ENCODE measurements around the gene CELF5.
"Not testable (repeated sequence)": the region's sequence is repeated elsewhere in the genome, so short reads cannot be mapped to it uniquely, and the experiment has no call there.

CELF5 gene

DNA sequence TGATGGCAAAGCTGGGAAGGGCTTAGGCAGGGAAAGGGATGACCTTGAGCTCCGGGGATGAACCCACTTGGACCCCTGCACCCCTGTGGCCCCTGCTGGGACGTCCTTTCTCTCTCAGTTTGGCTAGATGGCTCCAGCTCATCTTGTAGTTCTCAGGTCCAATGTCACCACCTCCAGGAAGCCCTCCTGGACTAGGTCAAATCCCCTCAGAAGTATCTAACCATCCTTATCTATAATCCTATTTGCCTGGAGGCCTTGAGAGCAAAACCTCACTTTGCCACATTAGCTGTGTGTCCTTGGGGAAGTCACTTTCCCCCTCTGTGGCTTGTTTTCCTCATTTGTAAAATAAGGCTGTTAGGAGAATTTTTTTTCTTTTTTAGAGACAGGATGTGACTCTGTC lies 99.2 kb downstream of the CELF5 start:
- DNase-seq, result no peak

DNA sequence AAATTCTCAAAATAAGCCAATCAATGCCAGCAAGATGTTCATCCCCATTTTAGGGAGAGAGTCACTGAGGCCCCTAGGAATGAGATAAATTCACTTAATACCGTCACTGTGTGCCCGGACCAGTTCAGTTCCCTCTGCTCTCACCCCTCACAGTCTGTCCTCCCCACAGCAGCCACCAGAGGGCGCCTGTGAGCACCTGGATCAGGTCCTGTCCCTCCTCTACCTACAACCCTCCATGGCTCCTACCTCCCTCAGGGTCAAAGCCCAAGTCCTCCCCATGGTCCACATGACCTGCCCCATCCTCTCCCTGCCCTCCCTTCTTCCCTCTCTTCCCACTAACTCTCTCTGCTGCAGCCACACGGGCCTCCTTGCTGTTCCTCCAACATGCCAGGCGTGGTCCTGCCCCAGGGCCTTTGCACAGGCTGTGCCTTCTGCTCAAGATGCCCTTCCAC lies 100.0 kb downstream of the CELF5 start:
- DNase-seq, result no peak

DNA sequence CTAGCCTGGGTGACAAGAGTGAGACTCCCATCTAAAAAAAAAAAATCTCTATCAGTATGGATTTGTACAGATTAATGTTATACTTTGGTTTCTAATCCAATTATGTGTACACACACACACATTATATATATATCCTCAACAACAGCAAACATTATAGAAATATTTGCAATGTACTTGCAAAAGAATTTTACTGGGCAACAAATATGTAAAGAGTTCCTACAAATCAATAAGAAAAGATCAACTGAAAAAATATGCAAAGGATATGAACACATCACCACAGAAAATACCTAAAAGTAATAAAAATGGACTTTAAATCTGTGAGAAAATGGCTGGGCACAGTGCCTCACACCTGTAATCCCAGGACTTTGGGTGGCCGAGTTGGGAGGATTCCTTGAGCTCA lies 101.0 kb downstream of the CELF5 start:
- no peak for DNase-seq

DNA sequence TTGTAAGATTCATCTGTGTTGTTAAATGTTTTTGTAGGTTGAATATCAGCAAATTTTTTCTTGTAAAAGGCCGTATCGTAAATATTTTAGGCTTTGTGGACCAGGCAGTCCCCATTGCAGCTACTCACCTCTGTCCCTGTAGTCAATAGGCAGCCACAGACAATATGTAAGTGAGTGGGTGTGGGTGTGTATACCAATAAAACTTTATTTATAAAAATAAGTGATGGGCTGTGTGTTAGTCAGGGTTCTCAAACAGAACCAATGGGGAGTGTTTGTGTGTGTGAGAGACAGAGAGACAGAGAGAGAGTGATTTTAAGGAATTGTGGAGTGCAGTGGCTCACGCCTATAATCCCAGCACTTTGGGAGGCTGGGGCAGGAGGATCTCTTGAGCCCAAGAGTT lies 104.3 kb downstream of the CELF5 start:
- no peak for DNase-seq

DNA sequence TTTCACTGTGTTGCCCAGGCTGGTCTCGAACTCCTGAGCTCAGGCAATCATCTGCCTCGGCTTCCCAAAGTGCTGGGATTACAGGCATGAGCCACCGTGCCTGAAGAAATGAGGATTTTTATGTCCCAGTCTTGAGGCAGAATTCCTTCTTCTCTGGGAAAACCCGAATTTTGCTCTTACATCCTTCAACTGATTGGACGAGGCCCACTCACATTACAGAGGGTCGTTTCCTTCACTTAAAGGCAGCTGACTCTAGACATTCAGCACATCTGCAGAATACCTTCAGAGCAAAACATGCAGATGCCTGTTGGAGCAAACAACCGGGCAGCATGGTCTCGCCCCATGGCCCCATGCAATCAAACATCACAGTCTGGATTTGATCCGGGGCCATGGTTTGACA lies 105.6 kb downstream of the CELF5 start:
- DNase-seq, result no peak

DNA sequence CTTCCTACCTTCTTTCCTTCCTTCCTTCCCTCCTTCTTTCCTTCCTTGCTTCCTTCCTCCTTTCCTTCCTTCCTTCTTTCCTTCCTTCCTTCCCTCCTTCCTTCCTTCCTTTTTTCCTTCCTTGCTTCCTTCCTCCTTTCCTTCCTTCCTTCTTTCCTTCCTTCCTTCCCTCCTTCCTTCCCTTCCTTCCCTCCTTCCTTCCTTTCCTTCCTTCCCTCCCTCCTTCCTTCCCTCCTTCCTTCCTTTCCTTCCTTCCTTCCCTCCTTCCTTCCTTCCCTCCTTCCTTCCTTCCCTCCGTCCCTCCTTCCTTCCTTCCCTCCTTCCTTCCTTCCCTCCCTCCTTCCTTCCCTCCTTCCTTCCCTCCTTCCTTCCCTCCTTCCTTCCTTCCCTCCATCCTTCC lies 107.8 kb downstream of the CELF5 start:
- DNase-seq, result not testable (repeated sequence)

DNA sequence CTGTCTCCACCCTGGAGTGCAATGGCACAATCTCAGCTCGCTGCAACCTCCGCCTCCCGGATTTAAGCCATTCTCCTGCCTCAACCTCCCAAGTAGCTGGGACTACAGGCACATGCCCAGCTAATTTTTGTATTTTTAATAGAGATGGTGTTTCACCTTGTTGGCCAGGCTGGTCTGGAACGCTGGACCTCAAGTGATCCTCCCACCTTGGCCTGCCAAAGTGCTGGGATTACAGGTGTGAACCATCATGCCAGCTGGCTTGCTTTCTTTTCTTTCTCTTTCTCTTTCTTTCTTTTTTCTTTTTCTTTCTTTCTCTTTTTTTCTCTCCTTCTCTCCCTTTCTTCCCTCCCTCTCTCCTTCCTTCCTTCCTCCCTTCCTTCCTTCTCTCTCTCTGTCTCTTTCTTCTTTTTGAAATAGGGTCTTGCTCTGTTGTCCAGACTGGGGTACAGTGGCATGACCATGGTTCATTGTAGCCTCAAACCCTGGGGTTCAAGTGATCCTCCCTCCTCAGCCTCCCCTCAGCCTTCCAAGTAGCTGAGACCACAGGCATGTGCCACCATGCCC lies 108.6 kb downstream of the CELF5 start:
- DNase-seq, result no peak

DNA sequence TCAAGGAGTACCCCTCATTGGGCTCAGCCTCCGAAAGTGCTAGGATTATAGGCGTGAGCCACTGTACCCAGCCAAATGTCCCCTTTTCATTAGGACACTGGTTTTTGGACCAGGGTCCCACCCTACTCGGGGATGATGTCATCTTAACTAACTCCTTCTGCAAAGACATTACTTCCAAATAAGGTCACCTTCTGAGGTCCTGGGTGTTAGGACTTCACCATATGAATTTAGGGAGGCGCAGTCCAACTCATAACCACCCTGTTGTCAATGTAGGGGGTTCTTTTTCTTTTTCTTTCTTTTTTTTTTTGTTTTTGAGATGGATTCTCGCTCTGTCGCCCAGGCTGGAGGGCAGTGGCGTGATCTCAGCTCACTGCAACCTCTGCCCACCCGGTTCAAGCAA lies 109.2 kb downstream of the CELF5 start:
- DNase-seq, result no peak

DNA sequence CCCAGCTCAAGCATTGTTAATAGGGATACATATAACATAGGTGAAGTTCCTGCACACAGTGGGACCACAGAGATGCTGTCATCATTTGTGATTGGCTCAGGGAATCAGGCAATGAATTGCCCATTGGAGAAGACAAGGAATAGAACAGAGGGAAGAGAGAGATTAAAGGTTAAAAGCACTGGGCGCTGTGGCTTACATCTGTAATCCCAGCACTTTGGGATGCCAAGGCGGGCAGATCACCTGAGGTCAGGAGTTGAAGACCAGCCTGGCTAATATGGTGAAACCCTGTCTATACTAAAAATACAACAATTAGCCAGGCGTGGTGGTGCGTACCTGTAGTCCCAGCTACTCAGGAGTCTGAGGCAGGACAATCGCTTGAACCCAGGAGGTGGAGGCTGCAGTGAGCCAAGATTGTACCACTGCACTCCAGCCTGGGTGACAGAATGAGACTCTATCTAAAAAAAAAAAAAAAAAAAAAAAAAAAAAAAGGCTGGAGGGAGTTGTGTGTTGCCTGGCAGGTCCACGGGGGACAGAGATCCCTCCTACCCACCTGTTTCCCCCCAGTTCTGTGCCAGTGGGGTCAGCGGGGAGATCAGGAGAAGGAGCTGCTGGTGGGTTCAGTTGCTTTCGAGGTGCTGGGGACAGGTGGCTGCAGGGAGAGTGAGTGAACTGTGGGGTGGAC lies 110.4 kb downstream of the CELF5 start:
- not testable (repeated sequence) for DNase-seq

DNA sequence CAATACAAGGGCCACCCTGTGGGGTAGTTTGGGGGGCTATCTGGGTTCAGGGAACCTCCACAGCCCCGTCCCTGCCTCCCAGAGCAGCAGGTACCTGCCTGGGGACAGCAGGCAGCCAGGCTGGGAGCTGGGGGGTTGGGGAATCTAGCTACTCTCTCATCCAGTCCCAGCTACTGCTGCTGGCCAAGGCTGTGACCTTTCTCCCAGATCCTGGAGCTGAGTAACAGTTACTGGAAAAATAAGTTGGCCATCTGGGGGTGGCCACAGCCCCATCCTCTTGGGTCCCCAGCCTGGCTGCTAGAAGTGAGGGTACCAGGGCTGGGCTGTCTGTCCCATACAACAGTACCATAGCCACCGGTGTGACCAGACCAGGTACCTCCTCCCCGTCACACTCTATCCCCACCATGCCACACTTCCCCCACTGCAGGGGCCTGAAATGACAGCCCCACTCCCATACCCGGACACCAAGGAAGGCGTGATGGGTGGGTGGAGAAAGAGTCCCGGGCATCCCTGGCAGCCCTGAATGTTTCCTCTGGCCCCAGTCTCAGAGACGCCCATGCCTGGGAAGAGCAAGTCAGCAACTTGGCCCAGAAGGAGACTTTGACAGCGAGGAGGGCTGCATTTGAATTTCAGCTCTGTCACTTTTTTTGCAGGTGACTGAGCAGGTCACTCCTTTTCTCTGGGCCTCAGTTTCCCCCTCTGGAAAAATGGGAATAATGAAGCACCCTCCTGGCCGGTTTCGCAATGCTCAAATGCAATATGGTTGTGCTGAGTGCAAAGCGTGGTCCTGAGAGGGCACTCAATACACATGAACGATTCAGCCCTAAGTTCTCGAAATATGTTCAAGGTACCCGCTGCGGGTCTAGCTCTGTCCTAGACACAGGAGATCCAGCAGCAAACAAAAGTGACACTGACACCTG lies 111.2 kb downstream of the CELF5 start:
- no peak for DNase-seq

DNA sequence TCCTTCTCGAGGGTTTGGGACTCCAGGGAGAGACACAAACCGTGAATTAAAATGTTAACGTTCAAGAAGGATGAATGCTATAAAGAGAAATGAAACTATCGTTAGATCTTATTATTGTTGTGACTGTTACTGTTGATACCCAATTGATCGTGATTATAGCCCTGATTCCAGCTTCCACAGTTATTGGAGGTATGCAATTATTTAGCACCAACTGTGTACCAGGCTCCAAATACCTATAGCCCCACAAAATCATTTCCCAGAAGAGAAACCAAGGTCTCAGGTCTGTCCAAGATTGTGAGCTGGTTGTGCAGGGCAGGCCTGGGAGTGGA lies 111.9 kb downstream of the CELF5 start:
- DNase-seq, result no peak

DNA sequence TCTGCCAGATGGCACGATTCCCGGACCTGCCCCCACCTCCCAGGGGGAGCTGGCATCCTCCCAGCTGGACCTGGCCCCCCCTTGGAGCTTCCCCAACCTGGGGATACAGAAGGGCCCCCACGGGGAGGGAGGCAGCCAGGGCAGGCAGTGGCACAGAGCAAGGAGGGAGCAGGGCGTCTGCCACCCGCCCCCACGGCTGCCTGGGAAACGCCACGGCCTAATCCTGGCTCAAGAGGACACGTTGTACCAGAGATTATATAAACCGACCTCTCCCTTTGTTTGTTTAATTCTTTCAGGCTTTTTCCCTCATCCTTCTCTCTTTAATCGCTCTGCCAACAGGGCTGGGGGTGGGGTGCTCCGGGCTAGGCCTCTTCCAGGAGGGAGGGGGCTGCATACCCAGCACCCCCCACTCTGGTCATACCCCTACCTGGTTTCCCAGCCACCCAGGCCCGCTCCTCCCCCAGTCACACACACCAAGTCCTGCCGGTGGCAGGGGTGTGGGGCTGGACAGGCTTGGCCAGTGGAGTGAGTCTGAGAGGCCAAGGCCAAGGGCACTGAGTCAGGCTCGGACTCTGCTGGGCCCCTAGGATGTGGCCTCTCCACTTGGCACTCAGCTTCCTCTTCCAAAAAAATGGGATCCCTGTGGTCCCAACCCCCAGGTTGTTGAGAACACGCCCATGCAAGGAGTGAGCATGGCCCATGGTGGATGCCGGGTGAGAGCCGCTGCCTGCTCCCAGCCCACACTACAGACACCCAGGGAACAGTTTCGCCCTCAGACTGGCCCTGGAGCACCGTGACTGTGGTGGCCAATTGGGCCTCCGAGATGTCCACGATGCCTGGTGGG lies 112.4 kb downstream of the CELF5 start:
- DNase-seq, result no peak

DNA sequence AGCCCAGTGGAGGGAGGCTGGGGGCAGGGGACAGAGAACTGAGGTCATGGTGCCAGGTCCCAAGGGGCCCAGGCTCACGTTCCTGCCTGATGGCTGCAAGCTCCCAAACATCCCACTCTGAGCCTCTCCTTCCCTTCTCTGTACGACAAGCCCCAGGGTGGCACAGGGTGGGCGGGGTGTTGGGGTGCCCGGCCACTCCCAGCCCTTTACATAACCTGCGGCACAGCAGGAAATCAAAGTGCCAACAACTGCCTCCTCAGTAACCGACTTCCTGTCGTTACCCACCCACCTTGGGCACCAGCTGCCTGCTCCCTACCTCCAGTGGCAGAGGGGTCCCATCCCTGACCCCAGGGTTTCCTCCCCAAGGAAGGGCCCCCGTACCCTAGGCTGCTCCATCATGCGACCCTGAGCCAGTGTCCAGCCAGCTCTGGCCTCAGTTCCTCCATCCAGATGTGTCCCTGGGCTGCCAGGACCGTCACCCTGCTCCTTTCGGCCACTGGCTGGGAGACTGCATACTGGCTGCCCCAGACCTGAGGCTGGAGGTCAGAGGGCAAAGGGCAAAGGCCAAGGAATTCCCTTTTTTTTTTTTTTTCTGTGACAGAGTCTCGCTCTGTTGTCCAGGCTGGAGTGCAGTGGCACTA lies 114.2 kb downstream of the CELF5 start:
- no peak for DNase-seq

DNA sequence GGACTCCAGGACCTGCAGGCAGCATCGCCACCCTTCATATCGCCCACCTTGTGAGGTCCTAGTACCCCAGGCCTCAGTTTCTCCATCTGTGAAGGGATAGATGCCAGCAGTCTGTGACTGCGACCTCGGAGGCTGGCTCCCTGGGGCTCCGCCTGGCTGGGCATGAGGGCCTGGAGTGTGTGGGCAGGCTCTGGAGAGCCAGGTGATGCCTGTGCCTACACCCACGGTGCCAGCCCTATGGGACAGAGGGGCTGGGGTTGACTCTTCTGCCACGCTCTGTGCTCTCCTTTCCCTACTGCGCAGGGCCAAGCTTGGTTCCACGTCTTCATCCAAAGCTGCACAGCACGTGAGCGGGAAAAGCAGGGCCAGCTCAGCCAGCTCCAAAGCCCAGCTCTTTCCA lies 115.9 kb downstream of the CELF5 start:
- DNase-seq, result no peak

DNA sequence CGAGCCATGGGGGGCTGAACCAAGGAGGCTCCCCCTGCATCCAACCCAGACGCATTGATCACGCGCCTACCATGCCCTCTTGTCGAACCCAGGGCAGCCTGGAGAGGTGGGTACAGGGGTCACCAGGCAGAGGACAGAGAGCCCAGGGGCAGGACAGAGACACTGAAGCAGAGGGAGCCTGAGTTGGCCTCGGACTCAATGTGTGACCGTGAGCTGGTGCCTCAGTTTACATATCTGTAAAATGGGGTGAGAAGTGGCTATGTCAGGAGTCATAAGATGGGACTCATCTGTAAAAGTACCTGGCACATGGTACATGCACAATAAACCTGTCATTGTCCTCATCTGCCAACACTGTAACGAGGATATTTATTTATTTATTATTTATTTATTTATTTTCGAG lies 117.8 kb downstream of the CELF5 start:
- DNase-seq, result no peak

DNA sequence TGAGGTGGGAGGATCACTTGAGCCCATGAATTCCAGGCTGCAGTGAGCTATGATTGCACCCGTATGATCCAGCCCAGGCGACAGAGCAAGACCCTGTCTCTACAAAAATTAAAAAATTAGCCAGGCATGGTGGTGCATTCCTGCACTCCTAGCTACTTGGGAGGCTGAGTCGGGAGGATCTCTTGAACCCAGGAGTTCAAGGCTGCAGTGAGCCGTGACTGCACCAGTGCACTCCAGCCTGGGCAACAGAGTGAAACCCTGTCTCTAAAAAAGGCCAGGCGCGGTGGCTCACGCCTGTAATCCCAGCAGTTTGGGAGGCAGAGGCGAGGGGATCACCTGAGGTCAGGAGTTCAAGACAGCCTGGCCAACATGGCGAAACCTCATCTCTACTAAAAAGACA lies 118.5 kb downstream of the CELF5 start:
- DNase-seq, result not testable (repeated sequence)

DNA sequence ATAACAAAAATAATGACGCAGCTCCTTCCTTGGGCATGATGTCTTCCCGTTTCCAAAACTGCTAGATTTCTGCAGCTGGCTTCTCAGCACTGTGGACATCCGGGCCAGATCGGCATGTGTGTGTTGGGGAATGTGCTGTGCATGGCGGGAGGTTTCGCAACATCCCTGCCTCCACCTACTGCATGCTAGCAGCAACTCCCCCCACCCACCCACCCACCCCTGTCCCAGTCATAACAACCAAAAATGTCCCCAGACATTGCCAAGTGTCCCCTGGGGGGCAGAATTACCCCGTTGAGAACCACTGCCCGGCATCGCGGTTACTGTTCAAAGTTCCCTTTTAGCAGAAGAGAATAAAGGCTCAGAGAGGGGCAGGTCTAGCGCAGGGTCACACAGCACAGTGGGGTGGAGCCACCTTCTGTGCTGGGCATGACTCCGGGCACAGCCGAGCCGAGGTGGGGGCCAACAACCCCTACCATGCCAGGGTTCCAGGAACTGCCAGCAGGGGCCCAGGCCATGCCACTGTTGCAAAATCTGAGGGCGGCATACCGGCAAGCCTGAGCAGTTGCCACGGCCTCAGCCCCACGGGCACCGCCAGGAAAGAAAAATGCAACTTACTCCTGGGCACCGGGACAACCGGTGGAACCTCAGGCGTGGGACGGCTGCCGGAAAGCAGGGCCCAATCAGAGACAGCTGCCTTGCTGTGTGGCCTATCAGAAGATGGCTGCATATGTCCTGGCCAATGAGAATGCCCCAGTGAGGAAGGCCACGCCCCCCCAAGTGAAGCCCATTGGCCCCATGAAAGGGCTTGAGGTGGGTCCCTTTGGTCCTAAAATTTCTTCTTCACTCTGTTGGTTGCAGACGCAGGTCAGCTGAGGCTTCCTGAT lies 119.4 kb downstream of the CELF5 start:
- DNase-seq, result no peak

DNA sequence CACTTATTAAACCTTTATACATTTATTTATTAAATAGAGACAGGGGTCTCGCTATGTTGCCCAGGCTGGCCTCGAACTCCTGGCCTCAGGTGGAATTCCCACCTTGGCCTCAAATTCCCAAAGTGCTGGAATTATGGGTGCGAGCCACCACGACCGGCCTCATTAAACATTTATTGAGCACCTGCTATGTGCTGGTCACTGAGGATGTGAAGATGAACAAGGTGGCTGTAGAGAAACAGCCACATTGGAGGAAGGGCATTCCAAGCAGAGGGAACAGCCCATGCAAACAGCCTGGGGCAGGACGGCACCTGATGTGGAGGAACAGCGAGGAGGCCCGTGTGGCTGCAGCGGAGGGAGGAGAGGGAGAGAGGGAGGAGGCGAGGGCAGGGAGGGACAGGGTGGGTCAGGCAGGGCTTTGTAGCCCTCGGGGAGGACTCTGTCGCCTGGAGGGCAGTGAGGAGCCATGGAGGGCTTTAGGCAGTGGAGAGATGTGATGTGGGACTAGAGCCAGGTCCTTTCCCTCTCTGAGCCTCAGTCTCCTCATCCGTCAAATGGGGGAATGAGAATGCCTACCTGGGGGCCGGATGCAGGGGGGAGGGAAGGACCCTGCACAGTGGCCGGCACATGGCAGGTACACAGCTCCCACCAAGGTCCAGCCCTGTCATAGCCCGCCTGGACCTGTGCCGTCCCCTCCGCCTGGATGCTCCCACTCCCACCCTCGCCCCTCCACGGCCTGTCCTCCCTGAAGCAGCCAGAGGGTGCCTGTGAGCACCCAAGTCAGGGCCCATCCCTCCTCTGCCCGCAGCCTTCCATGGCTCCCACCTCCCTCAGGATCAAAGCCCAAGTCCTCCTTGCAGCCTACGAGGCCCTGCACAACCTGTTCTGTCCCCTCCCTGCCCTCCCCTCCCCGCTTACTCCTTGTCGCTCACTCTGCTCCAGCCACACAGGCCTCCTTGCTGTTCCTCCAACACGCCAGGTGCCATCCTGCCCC lies 120.4 kb downstream of the CELF5 start:
- no peak for DNase-seq

DNA sequence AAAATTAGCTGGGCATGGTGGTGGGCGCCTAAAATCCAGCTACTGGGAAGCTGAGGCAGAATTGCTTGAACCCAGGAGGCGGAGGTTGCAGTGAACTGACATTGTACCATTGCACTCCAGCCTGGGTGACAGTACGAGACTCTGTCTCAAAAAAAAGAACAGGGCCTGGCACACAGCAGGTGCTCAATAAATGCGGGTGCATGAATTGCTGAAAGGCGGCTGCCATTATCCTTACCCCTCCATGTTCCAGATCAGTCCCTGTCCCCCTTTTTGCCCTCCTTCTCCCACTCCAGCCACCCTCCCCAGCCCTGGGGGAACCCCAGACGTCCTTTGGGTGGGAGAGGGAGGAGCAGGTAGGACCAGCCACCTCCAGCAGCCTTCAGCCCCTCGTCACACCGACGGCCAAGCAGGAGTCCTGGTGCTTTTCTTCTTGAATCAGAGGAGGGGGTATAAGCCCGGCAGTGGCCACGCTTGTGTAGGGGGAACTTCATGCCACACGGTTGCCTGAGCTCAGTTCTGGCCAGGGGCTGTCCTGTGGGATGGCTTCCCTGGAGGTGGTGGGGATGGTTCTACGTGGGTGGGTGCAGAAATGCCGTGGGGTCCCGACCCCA lies 121.5 kb downstream of the CELF5 start:
- no peak for DNase-seq

Data from right kidney (tissue), 1 donor.